SK-N-SH (cell line): Measurements from ENCODE around the gene CANT1.

Experiments used
- CHD2 ChIP-seq: fragments of 150-350 bp; IDR thresholded peaks from 2 replicates; pipeline ENCODE4 v1.6.1; 2018; ENCODE audit warnings: low read length; ENCODE audit not compliant: partially characterized antibody
- CTCF ChIP-seq: fragments of 200-600 bp; sonication (generic); IDR thresholded peaks from 2 replicates; pipeline ENCODE4 v1.6.1; 2017; ENCODE audit warnings: antibody characterized with exemption, mild to moderate bottlenecking, moderate library complexity
- EZH2phosphoT487 ChIP-seq: fragments of 200-600 bp; sonication (generic); IDR thresholded peaks from 2 replicates; pipeline ENCODE4 v1.6.1; 2017; ENCODE audit warnings: low read depth, mixed run types, mild to moderate bottlenecking, antibody characterized with exemption, moderate library complexity, borderline replicate concordance
- FOXJ3 ChIP-seq: sonication (generic); formaldehyde crosslinking; IDR thresholded peaks from 2 replicates; pipeline ENCODE4 v1.5.1; 2020; ENCODE audit warnings: mild to moderate bottlenecking, missing genetic modification reagents
- GATA2 ChIP-seq: sonication (generic); formaldehyde crosslinking; IDR thresholded peaks from 2 replicates; pipeline ENCODE4 v1.5.0; 2020; ENCODE audit warnings: mild to moderate bottlenecking, missing genetic modification reagents
- MXI1 ChIP-seq: IDR thresholded peaks from 2 replicates; pipeline ENCODE4 v1.6.1; 2012; ENCODE audit warnings: mild to moderate bottlenecking, low read depth, low read length, improper control_type of control experiment
- NRF1 ChIP-seq: IDR thresholded peaks from 2 replicates; pipeline ENCODE4 v1.6.1; 2012; ENCODE audit warnings: low read depth, mild to moderate bottlenecking, low read length
- POLR2AphosphoS5 ChIP-seq: IDR thresholded peaks from 2 replicates; pipeline ENCODE4 v1.6.1; 2012; ENCODE audit warnings: low read depth, low read length
- SIN3A ChIP-seq: IDR thresholded peaks from 2 replicates; pipeline ENCODE4 v1.6.1; 2012; ENCODE audit warnings: low read depth, mild to moderate bottlenecking, low read length, moderate library complexity, borderline replicate concordance
- TAF1 ChIP-seq: IDR thresholded peaks from 2 replicates; pipeline ENCODE4 v1.6.1; 2012; ENCODE audit warnings: low read depth, mild to moderate bottlenecking, low read length, moderate library complexity, borderline replicate concordance
- TCF12 ChIP-seq: IDR thresholded peaks from 2 replicates; pipeline ENCODE4 v1.4.0; 2012
- YY1 ChIP-seq: IDR thresholded peaks from 2 replicates; pipeline ENCODE4 v1.4.0; 2012; ENCODE audit warnings: low read depth, mild to moderate bottlenecking

- TF ChIP-seq NRF1, result no peak
- TF ChIP-seq GATA2 (CRISPR knock-in tag), result no peak
- no peak for TF ChIP-seq POLR2AphosphoS5
- TF ChIP-seq MXI1, result no peak
- no peak for TF ChIP-seq EZH2phosphoT487
- TF ChIP-seq YY1, result no peak
- TF ChIP-seq CTCF, result no peak
- no peak for TF ChIP-seq TAF1
- no peak for TF ChIP-seq SIN3A
- TF ChIP-seq FOXJ3, result no peak
- no peak for TF ChIP-seq TCF12
- TF ChIP-seq CHD2, result no peak
These were observed 48.3 kb upstream of the CANT1 start for GRCh38 chr17:79057737-79058385.
